Nephron (organoid): ENCODE data around the gene CLDND2.

Experiments
- H3K27ac Mint-ChIP-seq, 3 experiments: 2 replicates each; pipeline ENCODE4 v1.8.0; 2020; ENCODE audit warnings: mixed read lengths in 3 of 3, mild to moderate bottlenecking in 2 of 3, moderate library complexity in 1 of 3
- H3K27me3 Mint-ChIP-seq: 2 replicates; pipeline ENCODE4 v1.8.0; 2021; ENCODE audit warnings: low read depth, mild to moderate bottlenecking, moderate library complexity, mixed read lengths
- H3K36me3 Mint-ChIP-seq: 2 replicates; pipeline ENCODE4 v1.8.0; 2020; ENCODE audit warnings: low read depth, mixed read lengths
- H3K4me1 Mint-ChIP-seq: 2 replicates; pipeline ENCODE4 v1.8.0; 2020; ENCODE audit warnings: mixed read lengths
- H3K4me3 Mint-ChIP-seq, 3 experiments: 2 replicates each; pipeline ENCODE4 v1.8.0; 2020; ENCODE audit warnings: mild to moderate bottlenecking in 3 of 3, mixed read lengths in 3 of 3, moderate library complexity in 2 of 3
- H3K9me3 Mint-ChIP-seq: 2 replicates; pipeline ENCODE4 v1.8.0; 2020; ENCODE audit warnings: mixed read lengths
- CTCF ChIP-seq, 3 experiments: fragments of 200-600 bp; sonication (generic); IDR thresholded peaks; one replicate each; pipeline ENCODE4 v1.5.0; 2021; ENCODE audit warnings: antibody characterized with exemption in 3 of 3; ENCODE audit not compliant: unreplicated experiment in 3 of 3

Gene CLDND2

GRCh38 chr19:51327066-51328001, 41.5 kb downstream of the CLDND2 start:
- Mint-ChIP-seq H3K36me3 (peaks cover 41% of the 10 kb centered on the region), H3K4me1 (peaks cover 4% of the 10 kb centered on the region)

GRCh38 chr19:51326216-51327065, 42.4 kb downstream of the CLDND2 start:
- Mint-ChIP-seq H3K27ac (no peak overlapping the region), H3K4me3 (no peak overlapping the region), H3K27me3 (peaks cover 18% of the 10 kb centered on the region), H3K36me3 (peaks cover 33% of the 10 kb centered on the region), H3K4me1 (peaks cover 6% of the 10 kb centered on the region), H3K9me3 (peaks cover 3% of the 10 kb centered on the region)
- TF ChIP-seq CTCF (IDR thresholded peaks at IDR 0.05; ENCODE audit: unreplicated experiment in 3 of 3): no peak

More at GRCh38 chr19:51327066-51328001, 41.5 kb downstream of the CLDND2 start:
- Mint-ChIP-seq H3K9me3 (peaks cover 3% of the 10 kb centered on the region), H3K27me3 (peaks cover 18% of the 10 kb centered on the region), H3K27ac (no peak overlapping the region), H3K4me3 (peak overlapping the region in 2 of 3 experiments; percentile 47 to 54)
- no peak for TF ChIP-seq CTCF (IDR thresholded peaks at IDR 0.05; ENCODE audit: unreplicated experiment in 3 of 3)

GRCh38 chr19:51325161-51325976, 43.4 kb downstream of the CLDND2 start:
- TF ChIP-seq CTCF (IDR thresholded peaks at IDR 0.05; ENCODE audit: unreplicated experiment in 3 of 3): no peak
- H3K27me3 Mint-ChIP-seq: peaks cover 18% of the 10 kb centered on the region
- no peak overlapping the region for H3K4me3 Mint-ChIP-seq
- peaks cover under 1% of the 10 kb centered on the region for H3K9me3 Mint-ChIP-seq
- peaks cover 23% of the 10 kb centered on the region for H3K36me3 Mint-ChIP-seq
- H3K27ac Mint-ChIP-seq: no peak overlapping the region
- peaks cover 15% of the 10 kb centered on the region for H3K4me1 Mint-ChIP-seq

GRCh38 chr19:51324167-51324481, 44.7 kb downstream of the CLDND2 start:
- Mint-ChIP-seq H3K27me3 (peaks cover 19% of the 10 kb centered on the region), H3K27ac (no peak overlapping the region), H3K9me3 (no peaks in the 10 kb centered on the region)

More at GRCh38 chr19:51324167-51324481, 44.7 kb downstream of the CLDND2 start:
- H3K36me3 Mint-ChIP-seq: peaks cover 15% of the 10 kb centered on the region
- no peak overlapping the region for H3K4me3 Mint-ChIP-seq
- H3K4me1 Mint-ChIP-seq: peaks cover 24% of the 10 kb centered on the region
- TF ChIP-seq CTCF (IDR thresholded peaks at IDR 0.05; ENCODE audit: unreplicated experiment in 3 of 3): no peak
